Right atrium auricular region (tissue), 2 donors: ENCODE results near the gene MITF. TPM values are rescaled to one million over a fixed set of nuclear protein-coding genes. Genes with fewer than 3 reads are reported as not detected.
"Not testable (repeated sequence)": the region's sequence is repeated elsewhere in the genome, so short reads cannot be mapped to it uniquely, and the experiment has no call there.

Source experiments
- DNase-seq: peaks from one replicate; pipeline ENCODE4 v3.0.0-alpha.2; 2019; ENCODE audit warnings: low spot score
- H3K27ac ChIP-seq, 2 donors: fragments of 200-600 bp; sonication (generic); 1 replicate in 1 of 2; 2 replicates in 1 of 2; pipeline ENCODE4 v1.5.1; 2016 to 2019
- H3K27me3 ChIP-seq, 2 donors: fragments of 200-600 bp; sonication (generic); one replicate each; pipeline versions ENCODE4 v1.5.1 to v1.6.0; 2017 to 2019
- H3K36me3 ChIP-seq: fragments of 200-600 bp; sonication (generic); one replicate; pipeline ENCODE4 v1.5.1; 2016
- H3K4me1 ChIP-seq, 2 donors: fragments of 200-600 bp; sonication (generic); one replicate each; pipeline versions ENCODE4 v1.5.1 to v1.6.0; 2017 to 2019
- H3K4me3 ChIP-seq, 2 donors: fragments of 200-600 bp; sonication (generic); 1 replicate in 1 of 2; 2 replicates in 1 of 2; pipeline ENCODE4 v1.5.1; 2017 to 2019; ENCODE audit warnings: mild to moderate bottlenecking in 1 of 2, moderate library complexity in 1 of 2
- H3K9me3 ChIP-seq, 2 donors: fragments of 200-600 bp; sonication (generic); one replicate each; pipeline ENCODE4 v1.5.1; 2019
- CTCF ChIP-seq, 2 donors: fragments of 200-600 bp; sonication (generic); IDR thresholded peaks; one replicate each; pipeline ENCODE4 v1.5.1; 2019; ENCODE audit warnings: antibody characterized with exemption in 2 of 2
- total RNA-seq, 2 donors: library from RNA; depleted of rRNA; stranded (reverse); fragments of >200 nt; gene quantifications; one replicate each; pipeline ENCODE4 v1.1.0, GENCODE V29; 2016

MITF gene
- total RNA-seq, 2 donors from 2014 or later: 47.6 to 68.6 TPM

- Histone ChIP-seq H3K27me3 (no peaks in the 10 kb centered on the region), H3K9me3 (no peaks in the 10 kb centered on the region), H3K27ac (no peak overlapping the region), H3K4me1 (peaks cover 0 to 6% of the 10 kb centered on the region in 2 donors), H3K4me3 (no peak overlapping the region), H3K36me3 (no peaks in the 10 kb centered on the region)
- TF ChIP-seq CTCF (IDR thresholded peaks at IDR 0.05): no peak
- no peak for DNase-seq
These were observed 163.1 kb downstream of the MITF start for GRCh38 chr3:69902386-69902785.

- no peak for DNase-seq
- peaks cover 0 to 10% of the 10 kb centered on the region in 2 donors for H3K4me1 ChIP-seq
- no peak overlapping the region for H3K27ac ChIP-seq
- no peaks in the 10 kb centered on the region for H3K9me3 ChIP-seq
- no peaks in the 10 kb centered on the region for H3K27me3 ChIP-seq
- no peak for TF ChIP-seq CTCF (IDR thresholded peaks at IDR 0.05)
- H3K4me3 ChIP-seq: no peak overlapping the region
- H3K36me3 ChIP-seq: no peaks in the 10 kb centered on the region
These were observed 167.2 kb downstream of the MITF start for GRCh38 chr3:69906351-69906966.

GRCh38 chr3:69907554-69907953 lies 168.3 kb downstream of the MITF start:
- H3K4me3 ChIP-seq: no peak overlapping the region
- no peak for DNase-seq
- no peak for TF ChIP-seq CTCF (IDR thresholded peaks at IDR 0.05)
- H3K27me3 ChIP-seq: no peaks in the 10 kb centered on the region
- H3K36me3 ChIP-seq: no peaks in the 10 kb centered on the region
- H3K27ac ChIP-seq: no peak overlapping the region
- H3K9me3 ChIP-seq: no peaks in the 10 kb centered on the region
- H3K4me1 ChIP-seq: peaks cover 0 to 6% of the 10 kb centered on the region in 2 donors

- H3K4me3 ChIP-seq, DNase-seq, H3K27ac ChIP-seq, H3K36me3 ChIP-seq, H3K9me3 ChIP-seq, H3K27me3 ChIP-seq: not testable (repeated sequence)
- peaks cover 0 to 14% of the 10 kb centered on the region in 2 donors for H3K4me1 ChIP-seq
These were observed 170.6 kb downstream of the MITF start for GRCh38 chr3:69909859-69910258.

GRCh38 chr3:69913422-69913821 lies 174.2 kb downstream of the MITF start:
- Histone ChIP-seq H3K4me3 (no peak overlapping the region), H3K36me3 (no peaks in the 10 kb centered on the region), H3K27me3 (no peaks in the 10 kb centered on the region), H3K27ac (no peak overlapping the region), H3K9me3 (peaks cover 0 to 6% of the 10 kb centered on the region in 2 donors), H3K4me1 (peaks cover 0 to 9% of the 10 kb centered on the region in 2 donors)
- no peak for TF ChIP-seq CTCF (IDR thresholded peaks at IDR 0.05)
- DNase-seq: no peak

- DNase-seq: no peak
- H3K36me3 ChIP-seq: no peaks in the 10 kb centered on the region
- peaks cover 0 to 9% of the 10 kb centered on the region in 2 donors for H3K4me1 ChIP-seq
- H3K9me3 ChIP-seq: peaks cover 0 to 6% of the 10 kb centered on the region in 2 donors
- peak overlapping the region in 1 of 2 donors; percentile 7 for H3K27ac ChIP-seq
- TF ChIP-seq CTCF (IDR thresholded peaks at IDR 0.05): no peak
- no peaks in the 10 kb centered on the region for H3K27me3 ChIP-seq
- no peak overlapping the region for H3K4me3 ChIP-seq
These were observed 175.1 kb downstream of the MITF start for GRCh38 chr3:69914395-69914794.
